ENCODE data around the gene TNFRSF19.

GRCh38 chr13:23571431-23571830 lies 1.2 kb downstream of the TNFRSF19 start:
- TF ChIP-seq CTCF (IDR thresholded peaks at IDR 0.05; ENCODE audit: low read length) (no peak), EZH2 (IDR thresholded peaks at IDR 0.05; ENCODE audit: borderline replicate concordance, low read length) (no peak)
